ENCODE results near the gene EIF3F. TPM values are rescaled to one million over a fixed set of nuclear protein-coding genes. Genes with fewer than 3 reads are reported as not detected.

The EIF3F gene
- total and polyA plus RNA-seq, 9 of the 15 experiments (the other 6 are each of a cell fraction or from before 2014, with no cell fraction given) = 50.1 to 259 (median 135) TPM

GRCh38 chr11:7983832-7984590, 3.1 kb upstream of the EIF3F start:
- DNase-seq (ENCODE audit: extremely low read depth in 1 of 4, low spot score in 3 of 4) (no peak), ATAC-seq (no peak), FAIRE-seq (no peak)
- intact Hi-C loops (cut with micrococcal nuclease) (no loop called here), in situ Hi-C loops (cut with MboI) (no loop called here)
- no peaks in the 10 kb centered on the region for H4K20me1 ChIP-seq (replicated peaks; ENCODE audit: control insufficient read depth, insufficient read depth, low read length)
- peaks cover 23% of the 10 kb centered on the region for H3K79me2 ChIP-seq (ENCODE audit: control insufficient read depth, insufficient read depth, low read length)
- H3K9me3 ChIP-seq (replicated peaks; ENCODE audit: control insufficient read depth, insufficient read depth, low read depth, low read length) = no peaks in the 10 kb centered on the region
- POLR2A ChIA-PET = interaction anchor here (1.0 kb wide), 1 partner anchor 9 kb away, joined by 3 read pairs; no protein-coding TSS in a partner anchor
- no peak overlapping the region for H3K4me2 ChIP-seq (ENCODE audit: insufficient read depth, low read length)
- peaks cover 0 to 8% of the 10 kb centered on the region in 2 experiments; a peak in 3 of 5 replicates for H3K4me1 ChIP-seq (replicated peaks in 1 of 2; ENCODE audit: control insufficient read depth in 2 of 2, insufficient read depth in 2 of 2, low read length in 2 of 2)
- CTCF ChIA-PET (ENCODE audit: low intra/inter-chr PET ratio) = interaction anchor here (0.6 kb wide), 1 partner anchor 428 kb away, joined by 4 read pairs; no protein-coding TSS in a partner anchor
- no peak overlapping the region; a peak in 1 of 4 replicates for H3K9ac ChIP-seq (ENCODE audit: insufficient read depth in 1 of 2, low read depth in 2 of 2, low read length in 2 of 2)
- H3K27me3 ChIP-seq (ENCODE audit: control insufficient read depth in 2 of 2, insufficient read depth in 2 of 2, low read length in 2 of 2) = no peaks in the 10 kb centered on the region; a peak in 1 of 5 replicates
- no peak overlapping the region for H3K27ac ChIP-seq (ENCODE audit: extremely low read depth, low read depth, low read length)
- no peak overlapping the region for H3K4me3 ChIP-seq
- no peaks in the 10 kb centered on the region for H3K9me1 ChIP-seq (ENCODE audit: control insufficient read depth, insufficient read depth, low read length)
- H2AFZ ChIP-seq (ENCODE audit: low read depth, low read length) = no peak overlapping the region
- 20% methylated on average over 7 of the region's 7 CpGs for WGBS (ENCODE audit: insufficient coverage, low coverage, missing lambda C conversion rate)
- H3K36me3 ChIP-seq (ENCODE audit: control insufficient read depth, insufficient read depth, low read length) = peaks cover 12% of the 10 kb centered on the region
- BruUV-seq (replicated peaks) = no TSS peak
- TF ChIP-seq CHD7 (IDR thresholded peaks at IDR 0.05; ENCODE audit: low read depth, low read length) (no peak), NFE2 (IDR thresholded peaks at IDR 0.05; ENCODE audit: low read depth) (no peak), MAFK (IDR thresholded peaks at IDR 0.05; ENCODE audit: low read length) (no peak), PCBP1 (IDR thresholded peaks at IDR 0.05; ENCODE audit: low read depth, low read length, poor library complexity, severe bottlenecking) (no peak), JUND (IDR thresholded peaks at IDR 0.05; ENCODE audit: borderline replicate concordance, low read depth, low read length) (no peak), JUND (tag; IDR thresholded peaks at IDR 0.05; ENCODE audit: borderline replicate concordance, low read depth, low read length) (no peak)
- TF ChIP-seq, protein P1, sequence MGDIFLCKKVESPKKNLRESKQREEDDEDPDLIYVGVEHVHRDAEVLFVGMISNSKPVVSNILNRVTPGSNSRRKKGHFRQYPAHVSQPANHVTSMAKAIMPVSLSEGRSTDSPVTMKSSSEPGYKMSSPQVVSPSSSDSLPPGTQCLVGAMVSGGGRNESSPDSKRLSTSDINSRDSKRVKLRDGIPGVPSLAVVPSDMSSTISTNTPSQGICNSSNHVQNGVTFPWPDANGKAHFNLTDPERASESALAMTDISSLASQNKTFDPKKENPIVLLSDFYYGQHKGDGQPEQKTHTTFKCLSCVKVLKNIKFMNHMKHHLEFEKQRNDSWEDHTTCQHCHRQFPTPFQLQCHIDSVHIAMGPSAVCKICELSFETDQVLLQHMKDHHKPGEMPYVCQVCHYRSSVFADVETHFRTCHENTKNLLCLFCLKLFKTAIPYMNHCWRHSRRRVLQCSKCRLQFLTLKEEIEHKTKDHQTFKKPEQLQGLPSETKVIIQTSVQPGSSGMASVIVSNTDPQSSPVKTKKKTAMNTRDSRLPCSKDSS (IDR thresholded peaks at IDR 0.05; ENCODE audit: low read depth, partially characterized antibody) = no peak

Measured in K562 (cell line).